ENCODE measurements around the gene SBDS.
"Not testable (repeated sequence)": the region's sequence is repeated elsewhere in the genome, so short reads cannot be mapped to it uniquely, and the experiment has no call there.

SBDS gene

DNA sequence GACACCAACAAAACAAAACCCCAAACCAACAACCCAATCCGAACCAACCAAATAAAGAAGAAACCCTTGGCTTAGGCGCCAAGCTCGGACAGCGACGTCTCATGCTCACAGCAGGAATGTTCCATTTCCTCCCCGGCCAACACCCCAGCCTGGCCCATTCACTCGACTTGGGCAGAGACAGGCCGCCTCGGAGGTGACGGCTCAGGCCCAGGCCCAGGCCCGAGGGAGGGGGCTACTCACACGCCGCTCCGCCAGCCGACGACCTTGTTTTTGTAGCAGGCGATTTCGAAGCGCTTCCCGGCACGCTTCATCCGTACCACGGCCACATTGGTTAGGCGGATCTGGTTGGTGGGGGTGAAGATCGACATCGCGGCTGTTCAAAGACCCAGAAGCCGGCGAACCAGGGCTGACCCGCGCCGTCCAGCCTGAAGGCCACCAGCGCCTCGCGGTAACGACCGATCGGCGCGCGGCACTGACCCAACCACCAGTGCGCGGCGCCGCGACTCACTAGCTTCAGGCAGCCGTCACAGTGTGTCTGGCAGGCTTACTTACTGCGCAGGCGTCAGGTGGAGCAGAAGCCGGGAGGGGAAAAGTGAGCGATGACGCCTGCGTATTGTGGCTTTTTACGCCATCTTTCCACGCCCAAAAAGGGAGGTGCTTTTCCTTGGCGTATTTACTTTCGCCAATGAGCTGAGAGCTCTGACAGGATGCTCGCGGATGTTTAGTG lies at the start of gene SBDS:
TSS of gene SBDS (minus strand) at position 537 of the 727 bp plus-strand sequence. CDS start at position 368, 169 bp downstream.
- DNase-seq: peak; percentile 90

DNA sequence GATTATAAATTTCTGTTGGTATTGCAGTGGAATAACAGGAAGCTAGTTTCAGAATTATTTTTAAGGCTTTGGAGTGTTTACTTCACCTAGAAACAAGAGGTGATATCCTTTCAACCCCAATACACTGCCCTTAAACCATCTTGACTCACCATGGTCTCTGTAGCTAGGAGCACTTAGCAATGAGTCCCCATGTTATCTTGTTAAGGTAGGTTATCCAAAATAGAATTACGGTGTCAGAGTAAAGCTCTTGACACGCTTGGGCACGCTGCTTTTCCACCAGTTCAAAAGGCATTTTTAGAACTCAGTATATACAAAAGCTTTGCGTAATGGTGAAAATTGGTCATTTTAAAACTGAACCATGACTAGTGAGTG lies 48.2 kb upstream of the SBDS start:
- not testable (repeated sequence) for DNase-seq

DNA sequence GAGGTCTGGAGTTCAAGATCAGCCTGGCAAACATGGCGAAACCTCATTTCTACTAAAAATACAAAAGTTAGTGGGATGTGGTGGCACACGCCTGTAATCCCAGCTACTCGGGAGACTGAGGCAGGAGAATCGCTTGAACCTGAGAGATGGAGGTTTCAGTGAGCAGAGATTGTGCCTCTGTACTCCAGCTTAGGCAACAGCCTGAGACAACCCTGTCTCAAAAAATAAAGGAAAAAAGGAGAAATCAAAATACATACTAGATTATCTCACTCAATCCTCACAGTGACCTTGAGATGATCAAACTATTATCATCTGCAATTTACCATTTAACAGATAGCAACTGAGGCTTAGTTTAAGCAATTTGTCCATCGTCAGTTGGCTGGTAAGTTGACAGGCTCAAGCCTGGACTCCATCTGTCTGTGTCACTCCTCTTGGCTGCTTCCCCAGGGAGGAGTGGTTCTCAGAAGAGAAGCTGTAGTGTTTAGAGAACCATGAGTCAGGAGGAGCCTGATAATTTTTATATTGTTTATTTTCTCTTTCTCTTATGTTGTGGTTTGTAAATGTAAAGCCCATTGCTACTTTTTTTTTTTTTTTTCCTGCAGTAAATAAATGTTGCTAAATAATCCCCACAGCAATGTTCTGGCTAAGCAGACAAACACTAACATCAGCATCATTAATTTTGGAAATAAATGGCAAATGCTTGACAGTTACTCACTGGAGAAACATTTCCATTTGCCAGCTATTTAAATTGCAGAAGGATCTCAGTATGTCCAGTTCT lies 47.6 kb upstream of the SBDS start:
- not testable (repeated sequence) for DNase-seq

DNA sequence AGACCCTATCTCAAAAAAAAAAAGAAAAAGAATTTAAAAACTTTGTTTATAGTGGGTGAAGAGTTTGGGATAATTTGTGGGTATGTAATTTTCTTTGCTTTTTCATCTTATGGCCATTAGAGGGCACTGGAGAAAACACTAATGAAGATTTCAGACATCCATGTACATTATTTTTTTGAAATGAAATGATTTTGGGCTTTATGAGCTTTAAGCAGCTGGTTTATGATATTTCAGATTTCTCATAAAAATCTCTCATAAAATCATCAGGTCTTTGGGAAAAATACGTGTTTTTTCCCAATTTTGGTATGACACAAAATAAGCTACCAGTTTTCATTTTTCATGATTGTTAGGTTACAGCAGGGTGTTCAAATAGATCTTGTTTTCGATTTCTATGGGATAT lies 45.4 kb upstream of the SBDS start:
- not testable (repeated sequence) for DNase-seq

DNA sequence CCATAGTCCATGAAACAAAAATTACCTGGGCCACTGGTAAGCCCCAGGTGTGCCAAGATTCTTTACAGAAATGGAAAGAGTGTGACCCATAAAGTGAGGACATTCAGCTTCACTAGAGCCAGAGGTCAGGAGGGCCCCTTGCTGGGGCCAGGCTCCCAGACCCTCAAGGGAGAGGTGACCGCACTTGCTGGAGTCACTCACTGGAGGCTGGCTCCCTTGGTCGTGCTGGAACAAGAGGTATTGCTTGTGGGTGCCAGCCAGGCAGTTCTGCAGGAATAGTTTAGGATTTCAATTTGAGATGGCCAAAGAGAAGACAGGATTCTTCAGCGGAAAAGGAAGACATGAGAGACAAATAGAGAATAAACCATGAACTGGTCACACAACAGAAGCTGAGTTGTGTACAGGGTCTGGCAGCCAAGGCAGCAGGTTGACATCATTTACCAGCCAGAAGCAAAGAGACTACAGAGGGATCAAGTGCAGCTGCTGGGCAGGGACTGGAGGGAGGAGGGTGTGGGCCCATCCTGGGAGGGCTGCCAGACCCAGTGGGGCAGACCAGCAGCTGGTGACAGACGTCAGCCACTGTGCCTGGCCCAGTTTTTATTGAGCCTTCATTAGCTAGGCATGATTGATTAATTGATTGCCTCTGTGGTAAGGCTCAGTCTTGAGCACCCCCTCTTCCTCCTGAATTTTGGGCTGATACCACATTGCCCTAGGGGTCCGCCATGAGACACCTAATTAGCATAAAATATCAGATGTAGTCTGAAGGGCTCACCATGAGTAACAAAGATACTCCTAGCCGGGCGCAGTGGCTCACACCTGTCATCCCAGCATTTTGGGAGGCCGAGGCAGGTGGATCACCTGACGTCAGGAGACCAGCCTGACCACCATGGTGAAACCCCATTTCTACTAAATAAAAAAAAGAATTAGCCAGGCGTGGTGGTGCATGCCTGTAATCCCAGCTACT lies 41.3 kb upstream of the SBDS start:
- not testable (repeated sequence) for DNase-seq

DNA sequence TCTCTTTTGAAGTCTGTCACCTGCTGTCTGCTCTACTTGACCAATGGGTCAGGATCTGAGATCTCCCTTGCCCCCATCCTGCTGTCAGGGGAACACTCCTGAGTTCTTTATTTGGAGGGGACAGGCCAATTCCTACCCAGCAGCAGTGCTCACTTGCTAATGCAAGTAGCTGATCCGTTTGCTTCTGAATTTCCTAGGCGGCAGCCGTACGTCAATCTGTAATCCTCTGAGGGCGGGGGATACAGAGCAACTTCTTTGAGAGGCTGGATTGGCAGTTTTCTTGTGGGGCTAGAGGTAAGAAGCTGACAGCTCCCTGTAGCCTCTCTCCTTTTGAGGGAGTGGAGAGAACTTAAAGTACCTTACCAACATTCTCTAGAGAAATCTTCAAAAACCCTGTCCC lies 37.9 kb upstream of the SBDS start:
- DNase-seq: no peak

DNA sequence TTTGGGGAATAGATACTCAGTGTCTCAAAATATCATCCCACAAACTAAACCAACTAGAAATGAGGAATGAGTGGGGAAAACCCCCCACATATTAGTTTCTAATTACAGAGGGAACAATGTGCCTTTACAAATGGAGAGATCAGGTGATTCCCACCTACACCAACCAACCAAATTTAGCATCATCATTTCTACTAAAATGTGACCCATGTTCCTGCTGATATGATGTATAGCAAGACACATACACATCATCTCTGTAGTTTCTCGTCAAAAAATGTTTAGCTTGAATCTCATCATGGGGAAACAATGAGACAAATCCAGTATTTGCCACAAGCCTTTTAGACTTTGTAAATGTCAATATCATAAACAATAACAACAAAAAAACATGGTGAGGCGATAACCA lies 36.3 kb upstream of the SBDS start:
- DNase-seq: not testable (repeated sequence)

DNA sequence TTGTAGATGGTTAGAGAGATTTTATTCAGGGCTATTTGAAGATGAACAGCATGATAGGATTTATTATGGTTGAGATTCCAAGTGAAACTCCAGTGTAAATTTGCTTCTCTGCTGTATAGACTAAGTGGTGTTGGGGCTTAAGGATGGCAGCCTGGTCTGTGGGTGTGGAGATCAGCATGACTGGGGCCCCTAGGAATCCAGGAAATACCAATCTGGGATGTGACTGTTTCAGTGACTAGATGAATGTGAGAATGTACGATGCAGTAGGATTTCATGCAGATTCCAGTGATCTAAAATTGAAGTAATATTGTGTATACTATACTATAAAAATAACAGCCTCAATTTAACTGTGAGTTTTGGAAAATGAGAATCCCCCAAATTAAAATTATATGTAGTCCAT lies 30.1 kb upstream of the SBDS start:
- DNase-seq: not testable (repeated sequence)

DNA sequence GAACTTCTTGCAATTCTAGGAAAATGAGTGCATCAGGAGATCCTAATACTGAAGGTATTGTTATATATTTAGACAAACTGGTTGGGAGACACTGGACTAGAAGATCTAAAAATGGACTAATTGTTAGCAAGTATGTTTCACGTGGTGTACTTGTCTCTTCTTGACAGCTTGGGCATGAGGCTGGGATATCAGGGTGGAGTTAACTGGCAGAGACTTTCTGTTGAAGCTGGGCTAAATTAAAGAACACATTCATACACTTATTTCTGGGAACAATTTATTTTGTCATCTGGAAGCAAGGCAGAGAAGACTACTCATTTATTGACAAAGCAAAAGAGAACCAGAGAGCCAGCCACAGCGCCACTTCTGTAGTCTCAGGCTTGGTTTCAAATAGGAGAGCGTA lies 27.1 kb upstream of the SBDS start:
- no peak for DNase-seq

DNA sequence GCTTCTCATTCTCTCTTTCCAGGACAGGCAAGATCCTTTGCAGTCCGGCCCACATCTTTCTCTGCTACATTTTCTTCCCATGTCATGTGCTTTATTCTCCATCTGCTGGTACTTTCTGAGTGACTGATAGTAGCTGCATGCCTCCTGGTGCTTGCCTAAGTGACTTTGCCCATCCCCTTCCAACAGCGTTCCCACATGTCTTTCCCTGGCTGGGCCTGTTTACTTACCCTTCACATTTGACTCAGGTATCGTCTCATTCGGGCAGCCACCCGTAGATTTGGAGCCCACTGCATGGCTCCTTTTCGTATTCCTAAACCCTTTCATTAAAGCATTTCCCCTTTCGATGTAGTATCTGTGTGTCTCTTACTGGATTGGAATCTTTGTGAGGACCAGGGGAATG lies 25.9 kb upstream of the SBDS start:
- DNase-seq: no peak

DNA sequence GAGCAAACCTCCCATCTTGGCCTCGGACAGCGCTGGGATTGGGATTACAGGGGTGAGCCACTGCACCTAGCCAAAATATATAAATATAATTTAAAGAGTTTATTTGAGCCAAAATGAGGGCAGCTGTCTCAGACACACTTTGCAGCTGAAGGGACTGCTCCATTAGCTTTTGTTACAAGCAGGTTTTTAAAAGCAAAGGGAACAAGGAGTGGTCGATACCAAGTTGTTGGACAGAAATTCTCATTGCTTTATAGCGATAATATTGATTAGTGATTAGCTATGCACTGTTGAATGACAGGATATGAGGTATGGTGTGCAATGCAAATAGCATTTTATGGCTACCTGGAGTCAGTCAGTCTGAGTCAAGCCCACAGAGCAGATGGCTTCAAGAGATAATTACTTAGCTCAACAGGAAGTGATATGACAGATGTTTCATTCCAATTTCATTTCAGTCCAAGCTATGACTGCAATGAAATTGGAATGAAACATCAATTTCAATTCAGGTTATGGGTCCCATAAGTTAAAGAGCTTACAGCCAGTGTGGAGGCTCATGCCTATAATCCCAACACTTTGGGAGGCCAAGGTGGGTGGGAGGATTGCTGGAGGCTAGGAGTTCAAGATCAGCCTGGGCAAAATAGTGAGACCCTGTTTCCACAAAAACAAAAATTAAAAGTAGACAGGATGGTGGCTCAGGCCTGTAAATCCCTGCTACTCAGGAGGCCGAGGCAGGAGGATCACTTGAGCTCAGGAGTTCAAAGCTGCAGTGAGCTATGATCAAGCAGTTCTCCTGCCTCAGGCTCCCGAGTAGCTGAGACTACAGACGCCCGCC lies 24.4 kb upstream of the SBDS start:
- no peak for DNase-seq

DNA sequence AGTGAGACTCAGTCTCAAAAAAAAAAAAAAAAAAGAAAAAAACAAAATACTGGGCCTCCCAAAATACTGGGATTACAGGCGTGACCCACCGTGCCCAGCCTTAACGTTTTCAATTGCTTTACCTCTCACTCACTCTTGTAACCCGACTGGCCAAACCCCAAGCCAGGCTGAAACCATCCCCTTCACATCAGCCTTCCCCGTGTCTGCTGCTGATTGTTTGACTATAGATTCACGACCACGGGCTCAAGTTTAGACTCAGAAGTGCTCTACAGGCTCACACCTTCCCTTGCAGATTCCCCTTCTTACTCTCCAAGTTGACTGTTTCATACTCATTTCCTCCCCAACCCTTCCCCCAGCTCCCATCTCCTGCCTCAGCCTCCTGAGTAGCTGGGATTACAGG lies 23.6 kb upstream of the SBDS start:
- no peak for DNase-seq

DNA sequence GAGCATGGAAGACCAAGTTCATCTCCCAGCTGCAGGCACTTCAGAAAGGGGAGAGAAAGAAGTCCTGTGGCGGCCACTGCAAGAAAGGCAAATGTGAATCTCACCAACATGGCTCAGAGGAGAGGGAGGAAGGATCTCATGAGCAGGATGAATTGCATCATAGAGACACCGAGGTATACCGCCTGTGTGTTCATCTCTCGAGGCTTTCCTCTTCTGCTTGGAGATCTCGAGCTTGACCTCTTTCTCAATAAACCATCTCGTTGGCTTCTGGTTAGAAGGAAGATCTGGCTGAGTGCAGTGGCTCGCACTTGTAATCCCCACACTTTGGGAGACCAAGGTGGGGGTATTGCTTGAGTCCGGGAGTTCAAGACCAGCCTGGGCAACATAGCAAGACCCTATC lies 22.6 kb upstream of the SBDS start:
- DNase-seq: not testable (repeated sequence)

DNA sequence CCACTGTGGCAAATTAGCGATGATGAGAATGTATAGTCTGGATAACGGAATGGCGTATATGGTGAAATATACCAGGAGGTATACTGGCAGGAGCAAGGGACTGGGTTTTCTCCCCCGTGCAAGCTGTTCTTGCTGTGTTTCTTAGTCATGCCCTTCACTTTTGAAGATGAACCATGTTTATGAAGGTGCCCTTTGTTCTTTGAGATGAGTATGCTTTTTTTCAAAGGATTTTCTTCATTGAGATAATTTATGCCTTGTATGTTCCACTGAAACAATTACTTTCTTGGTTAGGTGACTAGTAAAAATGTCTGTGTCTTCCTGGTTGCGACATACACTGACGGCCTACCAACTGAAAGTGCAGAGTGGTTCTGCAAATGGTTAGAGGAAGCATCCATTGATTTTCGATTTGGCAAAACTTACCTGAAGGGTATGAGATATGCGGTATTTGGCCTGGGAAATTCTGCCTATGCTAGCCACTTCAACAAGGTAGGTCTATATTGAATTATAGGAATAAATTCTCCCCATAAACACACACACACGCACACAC lies 18.8 kb upstream of the SBDS start:
- DNase-seq: not testable (repeated sequence)

DNA sequence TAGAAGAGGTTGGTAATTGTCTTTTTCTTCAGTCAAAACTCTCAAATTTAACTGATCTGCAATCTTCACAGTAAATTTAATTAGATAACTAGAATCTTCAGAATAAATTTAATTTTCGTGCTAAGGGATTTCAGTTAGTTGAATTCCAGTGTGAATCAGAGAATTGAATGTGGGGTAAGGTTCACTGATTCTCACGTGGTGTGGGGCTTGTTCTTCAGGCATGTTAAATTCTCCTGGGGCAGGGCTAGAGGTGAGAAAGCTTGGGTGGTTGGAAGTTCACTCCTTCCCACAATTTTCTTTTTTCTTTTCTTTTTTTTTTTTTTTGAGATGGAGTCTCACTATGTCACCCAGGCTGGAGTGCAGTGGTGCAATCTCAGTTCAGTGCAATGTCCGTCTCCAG lies 14.3 kb upstream of the SBDS start:
- not testable (repeated sequence) for DNase-seq

DNA sequence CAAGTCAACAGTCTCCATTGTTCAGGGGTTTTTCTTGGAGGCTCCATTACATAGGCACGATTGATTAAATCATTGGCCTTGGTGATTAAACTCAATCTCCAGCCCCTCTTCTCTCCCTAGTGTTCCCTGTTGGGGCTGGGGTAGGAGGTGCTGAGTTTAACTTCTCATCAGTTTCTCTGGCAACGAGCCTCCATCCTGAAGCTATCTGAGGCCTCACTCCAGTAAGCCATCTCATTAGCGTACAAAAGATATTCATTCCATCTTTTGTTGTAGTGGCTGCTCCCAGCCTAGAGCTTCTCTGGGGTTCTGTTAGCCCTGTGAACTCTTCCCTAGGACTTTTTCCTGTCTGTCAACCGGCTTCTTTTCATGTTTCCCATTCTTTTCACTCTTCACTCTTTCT lies 12.9 kb upstream of the SBDS start:
- no peak for DNase-seq

DNA sequence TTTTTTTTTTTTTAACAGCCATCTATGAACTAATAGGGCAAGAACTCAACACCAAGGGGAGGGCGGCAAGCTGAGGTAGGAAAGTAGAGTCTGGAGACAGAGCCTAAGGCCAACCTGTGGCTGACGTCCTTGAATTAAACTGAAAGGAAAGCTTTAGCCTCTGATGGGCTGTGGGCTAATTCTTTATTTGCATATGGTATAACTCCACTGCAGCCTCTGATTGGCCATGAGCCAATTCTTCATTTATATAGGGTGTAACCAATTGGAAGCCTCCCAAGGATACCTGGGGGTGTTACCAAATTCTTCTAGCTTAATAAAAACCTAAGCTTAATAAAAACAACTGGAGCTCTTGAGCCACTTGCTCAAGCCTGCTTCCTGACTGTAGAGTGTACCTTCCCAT lies 11.6 kb upstream of the SBDS start:
- DNase-seq: no peak

DNA sequence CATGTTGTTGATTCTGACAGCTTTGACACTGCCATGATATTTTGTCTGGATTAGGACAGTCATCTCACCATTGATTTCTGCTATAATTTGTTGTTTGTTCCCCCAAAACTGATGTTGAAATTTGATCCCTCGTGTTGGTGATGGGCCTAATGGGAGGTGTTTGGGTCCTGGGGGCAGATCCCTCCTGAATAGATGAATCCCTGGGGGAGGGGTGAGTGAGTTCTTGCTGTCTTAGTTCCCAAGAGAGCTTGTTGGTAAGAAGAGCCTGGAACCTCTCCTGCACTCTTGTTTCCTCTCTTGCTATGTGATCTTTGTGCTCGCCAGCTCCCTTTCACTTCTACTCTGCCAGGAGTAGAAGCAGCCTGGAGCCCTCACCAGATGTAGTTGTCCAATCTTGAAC lies 8.8 kb upstream of the SBDS start:
- not testable (repeated sequence) for DNase-seq

DNA sequence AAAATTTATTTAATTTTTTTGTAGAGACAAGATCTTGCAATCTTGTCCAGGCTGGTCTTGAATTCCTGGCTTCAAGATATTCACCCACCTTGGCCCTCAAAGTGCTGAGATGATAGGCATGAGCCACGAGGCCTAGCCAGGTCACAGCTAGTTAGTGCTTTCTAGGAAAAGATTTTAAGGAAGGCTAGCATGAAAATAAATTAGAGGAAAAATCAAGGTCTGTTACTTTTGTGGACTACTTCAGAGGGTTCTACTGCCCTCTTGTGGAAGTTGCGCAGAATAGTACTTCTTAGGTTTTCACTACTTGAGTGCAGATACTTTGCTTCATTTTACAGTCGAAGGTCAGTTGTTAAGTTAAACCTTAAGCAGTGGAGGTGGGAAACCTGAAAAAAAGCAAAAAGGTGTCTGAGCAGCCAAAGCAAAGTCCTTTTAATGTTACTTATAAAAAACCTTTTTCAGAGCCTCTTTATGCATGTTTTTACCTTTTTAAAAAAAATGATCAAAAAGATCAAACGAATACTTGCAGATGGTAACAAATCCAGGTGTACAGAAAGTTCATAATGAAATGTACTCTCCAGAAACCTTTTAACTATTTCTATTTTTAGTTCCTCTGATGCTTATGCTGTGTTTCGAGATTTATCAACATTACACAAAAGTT lies 5.3 kb upstream of the SBDS start:
- DNase-seq: not testable (repeated sequence)

DNA sequence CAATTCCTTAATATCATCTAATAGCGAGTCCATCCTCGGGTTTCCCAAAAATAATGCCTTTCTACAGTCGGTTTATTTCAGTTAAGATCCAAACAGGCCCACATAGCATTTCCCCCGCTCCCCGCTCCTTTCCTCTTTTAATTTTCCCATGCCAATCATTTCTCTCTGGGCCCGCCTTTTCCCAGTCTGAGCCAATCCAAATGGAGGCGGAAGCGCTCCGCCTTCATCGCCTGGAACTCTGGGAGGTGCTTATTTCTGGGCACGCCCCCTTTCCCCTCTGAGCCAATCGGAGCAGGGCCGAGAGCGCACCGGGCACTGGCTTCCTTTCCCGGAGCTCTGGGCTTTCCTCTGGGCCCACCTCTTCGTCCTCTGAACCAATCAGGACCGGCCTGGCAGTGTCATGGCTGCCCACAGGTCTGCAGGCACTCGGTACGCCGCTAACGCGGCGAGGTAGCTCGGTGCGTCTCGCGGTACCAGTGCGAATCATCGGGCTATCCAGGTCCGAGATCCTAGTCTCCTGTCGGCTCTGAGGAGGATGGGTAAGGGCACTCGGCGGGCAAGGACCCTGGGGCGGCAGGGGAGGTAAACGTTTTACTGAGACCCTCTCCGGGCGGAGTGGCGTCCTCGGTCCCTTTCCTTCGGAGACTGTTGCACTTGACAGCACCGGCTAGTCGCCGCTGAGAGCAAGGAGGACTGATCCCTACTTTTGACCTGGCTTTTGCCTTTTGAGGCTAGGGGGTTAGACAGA lies 1.2 kb upstream of the SBDS start, which contains the start of gene TYW1:
TSS of gene TYW1 (plus strand) at position 390 of the 748 bp plus-strand sequence. CDS start at position 536, 146 bp downstream.
- peak; percentile 98 for DNase-seq

DNA sequence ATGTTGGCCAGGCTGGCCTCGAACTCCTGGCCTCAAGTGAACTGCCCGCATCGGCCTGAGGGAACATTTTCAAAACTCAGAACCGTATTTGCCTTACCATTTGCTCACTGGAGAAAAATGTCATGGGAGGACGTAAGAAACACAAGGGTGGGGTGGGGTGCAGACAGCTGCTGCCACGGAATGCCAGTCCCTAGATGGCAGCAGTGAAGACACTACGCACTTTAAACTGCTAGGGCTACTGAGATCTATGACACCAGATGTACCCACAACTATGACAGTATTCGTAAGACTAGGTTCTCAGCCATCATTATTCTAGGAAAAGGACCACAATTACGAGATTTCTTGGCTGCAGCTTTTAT lies 716 bp downstream of the SBDS start:
- peak; percentile 39 for DNase-seq

Data from activated gamma-delta T cell treated with Interleukin-2 at 50 U/mL for 16 hours (primary cell).